GM12892 (cell line): ENCODE data around the gene IL13RA2.

ENCODE experiments used
- DNase-seq: peaks from one replicate; pipeline ENCODE4 v3.0.0; 2011; ENCODE audit not compliant: insufficient read length
- FAIRE-seq: peaks from 2 replicates; lab custom pipeline; 2011; peaks lifted over from hg19 to GRCh38; lab: Jason Lieb, UNC
- POLR2A ChIP-seq: IDR thresholded peaks from 2 replicates; pipeline ENCODE4 v1.6.1; 2011; ENCODE audit warnings: low read depth, low read length, control low read depth
- POLR2AphosphoS5 ChIP-seq: IDR thresholded peaks from 2 replicates; pipeline ENCODE4 v1.6.1; 2011; ENCODE audit warnings: low read depth, low read length, control low read depth
- TAF1 ChIP-seq: IDR thresholded peaks from 2 replicates; pipeline ENCODE4 v1.6.1; 2011; ENCODE audit warnings: low read depth, mild to moderate bottlenecking, control low read depth, low read length, borderline replicate concordance

IL13RA2 gene

DNA sequence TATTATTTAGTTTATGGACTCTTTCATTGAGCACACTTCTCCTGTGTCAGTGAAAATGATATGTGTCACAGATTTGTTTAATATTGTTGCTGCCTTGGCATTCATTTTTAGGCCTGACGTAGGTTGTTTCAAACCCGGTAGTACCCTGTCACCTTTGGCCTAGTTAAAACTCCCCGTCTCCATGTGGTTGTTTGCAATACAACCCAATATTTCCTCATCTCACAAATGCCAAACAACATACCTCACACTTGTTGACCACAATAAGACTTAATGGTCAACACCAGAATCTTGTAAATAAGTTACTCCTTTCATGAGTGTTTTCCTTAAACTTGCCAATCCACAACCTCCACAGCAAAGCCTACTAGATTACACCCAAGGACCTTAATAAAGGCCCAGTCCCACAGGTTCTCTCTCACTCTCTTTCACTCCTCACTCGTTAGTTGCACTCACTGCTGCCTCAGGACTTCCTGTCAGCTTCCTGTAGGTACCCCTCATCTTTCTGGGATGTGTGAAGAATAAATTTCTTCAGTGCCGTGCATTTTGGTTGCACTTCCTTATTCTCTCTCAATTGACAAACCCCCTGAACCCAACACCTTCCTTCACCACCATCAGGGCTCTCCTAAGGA is 31.3 kb downstream of the IL13RA2 start:
- FAIRE-seq, result no peak
- DNase-seq, result no peak
- TF ChIP-seq TAF1 (no peak), POLR2A (no peak), POLR2AphosphoS5 (no peak)

- no peak for TF ChIP-seq POLR2A
- no peak for TF ChIP-seq TAF1
- TF ChIP-seq POLR2AphosphoS5, result no peak
- no peak for DNase-seq
- no peak for FAIRE-seq
Measured at GRCh38 chrX:114976292-114976691, 41.1 kb downstream of the IL13RA2 start.

DNA sequence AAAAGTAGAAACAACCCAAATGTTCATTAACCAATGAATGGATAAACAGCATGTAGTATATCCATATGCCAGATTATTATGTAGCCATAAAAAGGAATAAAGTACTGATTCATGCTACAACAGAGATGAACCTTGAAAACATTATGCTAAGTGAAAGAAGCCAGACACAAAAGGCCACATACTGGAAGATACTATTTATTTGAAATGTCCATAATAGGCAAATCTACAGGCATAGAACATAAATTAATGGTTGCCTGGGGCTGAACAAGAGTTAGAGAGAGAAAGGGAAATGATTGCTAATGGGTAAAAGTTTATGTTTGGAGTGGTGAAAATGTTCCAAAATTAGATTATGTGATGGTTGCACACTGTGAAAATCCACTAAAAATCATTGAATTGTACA is 44.4 kb downstream of the IL13RA2 start:
- FAIRE-seq (no peak), DNase-seq (no peak)
- TF ChIP-seq POLR2AphosphoS5, result no peak
- no peak for TF ChIP-seq POLR2A
- no peak for TF ChIP-seq TAF1

DNA sequence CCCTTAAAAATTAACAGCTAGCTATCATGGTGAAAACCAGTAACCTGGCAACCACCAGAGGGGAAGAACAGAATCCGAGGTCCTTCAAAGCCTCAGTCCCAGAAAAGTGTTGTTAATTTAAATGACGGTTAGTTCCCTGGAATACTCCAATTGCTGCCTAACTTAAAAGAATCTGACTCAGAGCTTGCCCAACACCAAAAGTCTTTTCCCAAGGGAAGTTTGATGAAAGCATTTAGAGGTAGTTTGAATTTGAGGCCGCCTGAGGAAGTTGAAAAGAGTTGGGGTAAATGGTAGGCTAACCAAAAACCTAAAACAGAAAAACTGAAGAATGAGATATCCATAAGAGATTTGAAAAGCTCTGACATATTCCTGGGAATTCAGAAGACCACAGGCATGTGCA is 46.6 kb downstream of the IL13RA2 start:
- DNase-seq (no peak), FAIRE-seq (no peak)
- TF ChIP-seq POLR2AphosphoS5 (no peak), POLR2A (no peak), TAF1 (no peak)

- DNase-seq (no peak), FAIRE-seq (no peak)
- no peak for TF ChIP-seq POLR2A
- TF ChIP-seq TAF1, result no peak
- no peak for TF ChIP-seq POLR2AphosphoS5
Measured at GRCh38 chrX:114964374-114964773, 53.0 kb downstream of the IL13RA2 start.

- FAIRE-seq (no peak), DNase-seq (no peak)
- TF ChIP-seq POLR2A (no peak), POLR2AphosphoS5 (no peak), TAF1 (no peak)
Measured at GRCh38 chrX:114962209-114962608, 55.2 kb downstream of the IL13RA2 start.

GRCh38 chrX:114959729-114960128 is 57.7 kb downstream of the IL13RA2 start:
- FAIRE-seq (no peak), DNase-seq (no peak)
- no peak for TF ChIP-seq TAF1
- TF ChIP-seq POLR2AphosphoS5, result no peak
- TF ChIP-seq POLR2A, result no peak
